ENCODE results near the gene SPOCD1.

GRCh38 chr1:31792116-31792515 lies 23.7 kb downstream of the SPOCD1 start:
- TF ChIP-seq FOXM1 (IDR thresholded peaks at IDR 0.05; ENCODE audit: borderline replicate concordance, low read depth) (no peak), TEAD4 (IDR thresholded peaks at IDR 0.05) (no peak), USF1 (IDR thresholded peaks at IDR 0.05) (no peak), EGR1 (IDR thresholded peaks at IDR 0.05) (no peak), TCF12 (IDR thresholded peaks at IDR 0.05; ENCODE audit: low read depth) (no peak), REST (IDR thresholded peaks at IDR 0.05; ENCODE audit: low read depth) (no peak), YY1 (IDR thresholded peaks at IDR 0.05; ENCODE audit: low read depth) (no peak), CREB1 (IDR thresholded peaks at IDR 0.05; ENCODE audit: low read depth) (no peak), EP300 (IDR thresholded peaks at IDR 0.05; ENCODE audit: borderline replicate concordance) (no peak), RAD21 (IDR thresholded peaks at IDR 0.05; ENCODE audit: low read depth) (no peak), MAX (IDR thresholded peaks at IDR 0.05) (no peak)

Measured in Ishikawa (cell line).